Measurements from ENCODE around the gene CPPED1. TPM values are rescaled to one million over a fixed set of nuclear protein-coding genes. Genes with fewer than 3 reads are reported as not detected.

The CPPED1 gene
- total RNA-seq, 1 experiment from 2014 or later: 7.9 TPM

DNA sequence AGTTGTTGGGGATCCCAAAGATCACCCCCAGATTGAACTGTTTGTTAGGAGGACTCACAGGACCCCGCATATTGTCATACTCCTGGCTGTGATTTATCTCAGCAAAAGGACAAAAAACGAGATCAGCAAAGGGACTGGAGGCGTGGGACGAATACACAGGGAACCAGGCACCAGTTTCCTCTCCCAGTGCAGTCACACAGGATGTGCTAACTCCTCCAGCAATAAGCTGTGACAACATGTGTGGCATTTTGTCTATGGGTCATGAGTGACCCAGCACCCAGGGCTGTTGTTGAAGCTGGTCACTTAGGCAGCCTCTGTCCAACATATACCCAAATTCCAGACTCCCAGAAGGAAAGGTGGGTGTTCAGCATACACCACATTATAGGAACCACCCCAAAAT is 60.9 kb downstream of the CPPED1 start:
- H2AK5ac ChIP-seq (ENCODE audit: insufficient read length, low read length): no peak overlapping the region
- H2BK12ac ChIP-seq (ENCODE audit: insufficient read length, low read depth, low read length): no peak overlapping the region
- no peak for DNase-seq
- no peak overlapping the region for H3T11ph ChIP-seq (ENCODE audit: low read length)
- no peaks in the 10 kb centered on the region; the same call in 1 of the 2 replicates for H3K27me3 Mint-ChIP-seq (ENCODE audit: low read depth)
- no peaks in the 10 kb centered on the region for H3K79me2 ChIP-seq (ENCODE audit: insufficient read depth, low read length)
- H2BK15ac ChIP-seq (ENCODE audit: low read depth, low read length): no peak overlapping the region
- no peak overlapping the region for H3K23ac ChIP-seq (ENCODE audit: insufficient read length, low read depth, low read length)
- H3K18ac ChIP-seq (ENCODE audit: insufficient read length, low read depth, low read length): no peak overlapping the region
- TF ChIP-seq, protein P1, sequence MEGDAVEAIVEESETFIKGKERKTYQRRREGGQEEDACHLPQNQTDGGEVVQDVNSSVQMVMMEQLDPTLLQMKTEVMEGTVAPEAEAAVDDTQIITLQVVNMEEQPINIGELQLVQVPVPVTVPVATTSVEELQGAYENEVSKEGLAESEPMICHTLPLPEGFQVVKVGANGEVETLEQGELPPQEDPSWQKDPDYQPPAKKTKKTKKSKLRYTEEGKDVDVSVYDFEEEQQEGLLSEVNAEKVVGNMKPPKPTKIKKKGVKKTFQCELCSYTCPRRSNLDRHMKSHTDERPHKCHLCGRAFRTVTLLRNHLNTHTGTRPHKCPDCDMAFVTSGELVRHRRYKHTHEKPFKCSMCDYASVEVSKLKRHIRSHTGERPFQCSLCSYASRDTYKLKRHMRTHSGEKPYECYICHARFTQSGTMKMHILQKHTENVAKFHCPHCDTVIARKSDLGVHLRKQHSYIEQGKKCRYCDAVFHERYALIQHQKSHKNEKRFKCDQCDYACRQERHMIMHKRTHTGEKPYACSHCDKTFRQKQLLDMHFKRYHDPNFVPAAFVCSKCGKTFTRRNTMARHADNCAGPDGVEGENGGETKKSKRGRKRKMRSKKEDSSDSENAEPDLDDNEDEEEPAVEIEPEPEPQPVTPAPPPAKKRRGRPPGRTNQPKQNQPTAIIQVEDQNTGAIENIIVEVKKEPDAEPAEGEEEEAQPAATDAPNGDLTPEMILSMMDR (conservative IDR thresholded peaks at IDR 0.05): no peak
- H2BK20ac ChIP-seq (ENCODE audit: low read depth, low read length, poor library complexity, severe bottlenecking): no peak overlapping the region
- H3K9ac ChIP-seq (ENCODE audit: extremely low read depth, insufficient read length, low read length): no peak overlapping the region
- H2AFZ ChIP-seq (ENCODE audit: low read length): no peak overlapping the region
- H3K27ac ChIP-seq (ENCODE audit: insufficient read length, low read depth, low read length): no peak overlapping the region
- no peak overlapping the region for H3K4ac ChIP-seq (ENCODE audit: low read depth, low read length)
- no peaks in the 10 kb centered on the region for H4K20me1 ChIP-seq (ENCODE audit: control insufficient read depth, insufficient read depth, insufficient read length)
- H3K9me3 ChIP-seq (ENCODE audit: control insufficient read depth, low read depth, low read length): no peaks in the 10 kb centered on the region
- H3K9me3 Mint-ChIP-seq: peaks cover 16 to 19% of the 10 kb centered on the region in 2 experiments
- no peak overlapping the region for H3K4me2 ChIP-seq (ENCODE audit: insufficient read depth, insufficient read length, low read length)
- no peak overlapping the region for H4K91ac ChIP-seq (ENCODE audit: insufficient read length, low read depth, low read length)
- no peaks in the 10 kb centered on the region; the same call in 1 of the 2 replicates for H3K4me1 ChIP-seq (ENCODE audit: insufficient read depth, low read length)
- H3K79me1 ChIP-seq (ENCODE audit: insufficient read depth, low read depth, low read length, poor library complexity, severe bottlenecking): no peaks in the 10 kb centered on the region
- no peak overlapping the region for H4K8ac ChIP-seq (replicated peaks; ENCODE audit: insufficient read length, low read depth, low read length)
- peaks cover 9 to 10% of the 10 kb centered on the region in 2 experiments for H3K4me1 Mint-ChIP-seq
- no peaks in the 10 kb centered on the region for H3K23me2 ChIP-seq (ENCODE audit: insufficient read length, low read depth, low read length, poor library complexity, severe bottlenecking)
- H4K5ac ChIP-seq (ENCODE audit: insufficient read length, low read depth, low read length): no peak overlapping the region
- H3K4me3 Mint-ChIP-seq: no peak overlapping the region
- H3K27me3 ChIP-seq (ENCODE audit: insufficient read depth, low read length): no peaks in the 10 kb centered on the region
- WGBS (ENCODE audit: extremely low coverage, insufficient read length, low lambda C conversion rate): no CpG with 5 or more reads among the region's 4 CpGs
- no peak overlapping the region for H3K14ac ChIP-seq (ENCODE audit: insufficient read depth, low read length)
- no peak overlapping the region for H3K56ac ChIP-seq (ENCODE audit: insufficient read length, low read depth, low read length)
- peaks cover 7 to 18% (median 17%) of the 10 kb centered on the region in 3 experiments for H3K36me3 Mint-ChIP-seq (ENCODE audit: insufficient read depth in 1 of 3, low read depth in 3 of 3)
- no peak overlapping the region for H2BK120ac ChIP-seq (ENCODE audit: low read depth, low read length, poor library complexity, severe bottlenecking)
- H3K27ac Mint-ChIP-seq: 0 out of 7 replicates have a peak overlapping the region, but pooled peaks of 1 of the 3 experiments have one; percentile 28
- no peak overlapping the region for H2BK5ac ChIP-seq (ENCODE audit: insufficient read length, low read length)
